HTR-8/SVneo (cell line): ENCODE results near the gene ANAPC13.

Experiments used
- DNase-seq: peaks from one replicate; pipeline ENCODE4 v3.0.0; 2011; ENCODE audit warnings: low spot score, mixed read lengths; ENCODE audit not compliant: insufficient read length
- FAIRE-seq: peaks from 2 replicates; lab custom pipeline; 2011; peaks lifted over from hg19 to GRCh38; lab: Jason Lieb, UNC

Gene ANAPC13

GRCh38 chr3:134485718-134486576 is at the start of gene ANAPC13, which contains the start of gene CEP63:
Gene ANAPC13 (minus strand): TSS chr3:134485985. CDS start chr3:134482904, 3,081 bp downstream.
Gene CEP63 (plus strand): TSS chr3:134486057. CDS start chr3:134495321, 9,264 bp downstream.
- DNase-seq = peak; percentile 94
- peak; percentile 70 for FAIRE-seq

GRCh38 chr3:134535186-134535970 is 49.6 kb upstream of the ANAPC13 start:
- FAIRE-seq (no peak), DNase-seq (no peak)

- no peak for FAIRE-seq
- DNase-seq = no peak
Measured at GRCh38 chr3:134533493-134533892, 47.7 kb upstream of the ANAPC13 start.

- no peak for FAIRE-seq
- DNase-seq = no peak
Measured at GRCh38 chr3:134527538-134528186, 41.9 kb upstream of the ANAPC13 start.

- DNase-seq = peak; percentile 7
- peak; percentile 44 for FAIRE-seq
Measured at GRCh38 chr3:134527037-134527436, 41.3 kb upstream of the ANAPC13 start.

- FAIRE-seq (no peak), DNase-seq (no peak)
Measured at GRCh38 chr3:134526319-134526718, 40.5 kb upstream of the ANAPC13 start.

GRCh38 chr3:134525293-134525692 is 39.5 kb upstream of the ANAPC13 start:
- FAIRE-seq (no peak), DNase-seq (no peak)

GRCh38 chr3:134522541-134522940 is 36.8 kb upstream of the ANAPC13 start:
- DNase-seq (no peak), FAIRE-seq (no peak)

- no peak for FAIRE-seq
Measured at GRCh38 chr3:134517791-134518190, 32.0 kb upstream of the ANAPC13 start.

GRCh38 chr3:134516905-134517304 is 31.1 kb upstream of the ANAPC13 start:
- FAIRE-seq = no peak

More at GRCh38 chr3:134517791-134518190, 32.0 kb upstream of the ANAPC13 start:
- DNase-seq = no peak

GRCh38 chr3:134511500-134511899 is 25.7 kb upstream of the ANAPC13 start:
- DNase-seq (no peak), FAIRE-seq (no peak)

More at GRCh38 chr3:134516905-134517304, 31.1 kb upstream of the ANAPC13 start:
- no peak for DNase-seq

- FAIRE-seq (peak; percentile 60), DNase-seq (no peak)
Measured at GRCh38 chr3:134505485-134505884, 19.7 kb upstream of the ANAPC13 start.

GRCh38 chr3:134504132-134504531 is 18.3 kb upstream of the ANAPC13 start:
- no peak for DNase-seq
- no peak for FAIRE-seq

GRCh38 chr3:134503266-134503665 is 17.5 kb upstream of the ANAPC13 start:
- FAIRE-seq (no peak), DNase-seq (no peak)

- no peak for FAIRE-seq
- DNase-seq = no peak
Measured at GRCh38 chr3:134496471-134497071, 10.8 kb upstream of the ANAPC13 start.

- FAIRE-seq = no peak
- DNase-seq = no peak
Measured at GRCh38 chr3:134495980-134496379, 10.2 kb upstream of the ANAPC13 start.

- DNase-seq (no peak), FAIRE-seq (no peak)
Measured at GRCh38 chr3:134494495-134494894, 8.7 kb upstream of the ANAPC13 start.

GRCh38 chr3:134487406-134487805 is 1.6 kb upstream of the ANAPC13 start:
- DNase-seq (no peak), FAIRE-seq (no peak)

- DNase-seq (no peak), FAIRE-seq (no peak)
Measured at GRCh38 chr3:134486577-134487041, 824 bp upstream of the ANAPC13 start.
